Left renal pelvis (tissue), 4 donors: ENCODE measurements around the gene BNC1. TPM values are rescaled to one million over a fixed set of nuclear protein-coding genes. Genes with fewer than 3 reads are reported as not detected.
A peak's percentile ranks its signal among the peaks of the same experiment; 100 is the strongest.

Experiments
- DNase-seq, 4 donors: peaks; one replicate each; pipeline ENCODE4 v3.0.0-alpha.2; 2013; ENCODE audit warnings: low read depth in 4 of 4, low spot score in 3 of 4
- polyA plus RNA-seq, 4 donors: library from polyadenylated mRNA; unstranded; fragments of 120-200 nt; gene quantifications; one replicate each; pipeline ENCODE4 v1.2.1, GENCODE V29; 2013; ENCODE audit not compliant: insufficient read length in 4 of 4

The BNC1 gene, protein sequence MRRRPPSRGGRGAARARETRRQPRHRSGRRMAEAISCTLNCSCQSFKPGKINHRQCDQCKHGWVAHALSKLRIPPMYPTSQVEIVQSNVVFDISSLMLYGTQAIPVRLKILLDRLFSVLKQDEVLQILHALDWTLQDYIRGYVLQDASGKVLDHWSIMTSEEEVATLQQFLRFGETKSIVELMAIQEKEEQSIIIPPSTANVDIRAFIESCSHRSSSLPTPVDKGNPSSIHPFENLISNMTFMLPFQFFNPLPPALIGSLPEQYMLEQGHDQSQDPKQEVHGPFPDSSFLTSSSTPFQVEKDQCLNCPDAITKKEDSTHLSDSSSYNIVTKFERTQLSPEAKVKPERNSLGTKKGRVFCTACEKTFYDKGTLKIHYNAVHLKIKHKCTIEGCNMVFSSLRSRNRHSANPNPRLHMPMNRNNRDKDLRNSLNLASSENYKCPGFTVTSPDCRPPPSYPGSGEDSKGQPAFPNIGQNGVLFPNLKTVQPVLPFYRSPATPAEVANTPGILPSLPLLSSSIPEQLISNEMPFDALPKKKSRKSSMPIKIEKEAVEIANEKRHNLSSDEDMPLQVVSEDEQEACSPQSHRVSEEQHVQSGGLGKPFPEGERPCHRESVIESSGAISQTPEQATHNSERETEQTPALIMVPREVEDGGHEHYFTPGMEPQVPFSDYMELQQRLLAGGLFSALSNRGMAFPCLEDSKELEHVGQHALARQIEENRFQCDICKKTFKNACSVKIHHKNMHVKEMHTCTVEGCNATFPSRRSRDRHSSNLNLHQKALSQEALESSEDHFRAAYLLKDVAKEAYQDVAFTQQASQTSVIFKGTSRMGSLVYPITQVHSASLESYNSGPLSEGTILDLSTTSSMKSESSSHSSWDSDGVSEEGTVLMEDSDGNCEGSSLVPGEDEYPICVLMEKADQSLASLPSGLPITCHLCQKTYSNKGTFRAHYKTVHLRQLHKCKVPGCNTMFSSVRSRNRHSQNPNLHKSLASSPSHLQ
- polyA plus RNA-seq, result under 1 TPM; 0.14 to 0.31 (median 0.25) TPM

- DNase-seq, result no peak
Observed at GRCh38 chr15:83284559-83285283, at the start of gene BNC1. BNC1 (minus strand) TSS chr15:83284664; CDS start chr15:83284628, 36 bp downstream.

DNA sequence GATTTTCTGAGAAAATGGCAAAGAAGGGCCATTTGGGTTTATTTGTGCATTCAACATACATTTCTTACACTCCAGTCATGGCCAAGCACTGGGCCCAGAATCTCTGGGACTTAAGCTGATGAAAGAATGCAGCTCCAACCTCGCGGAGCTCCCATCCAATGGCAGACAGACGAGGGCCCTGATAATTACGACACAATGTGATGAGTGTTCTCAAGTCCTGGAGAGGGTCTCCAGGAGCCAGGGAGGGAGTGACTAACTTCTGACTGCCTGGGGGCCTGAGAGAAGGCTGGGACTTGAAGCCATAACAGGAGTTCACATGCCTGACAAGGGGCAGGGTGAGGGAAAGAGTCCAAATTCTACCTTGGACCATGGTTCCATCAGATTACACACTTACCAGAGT, 42.6 kb upstream of the BNC1 start:
- no peak for DNase-seq

DNA sequence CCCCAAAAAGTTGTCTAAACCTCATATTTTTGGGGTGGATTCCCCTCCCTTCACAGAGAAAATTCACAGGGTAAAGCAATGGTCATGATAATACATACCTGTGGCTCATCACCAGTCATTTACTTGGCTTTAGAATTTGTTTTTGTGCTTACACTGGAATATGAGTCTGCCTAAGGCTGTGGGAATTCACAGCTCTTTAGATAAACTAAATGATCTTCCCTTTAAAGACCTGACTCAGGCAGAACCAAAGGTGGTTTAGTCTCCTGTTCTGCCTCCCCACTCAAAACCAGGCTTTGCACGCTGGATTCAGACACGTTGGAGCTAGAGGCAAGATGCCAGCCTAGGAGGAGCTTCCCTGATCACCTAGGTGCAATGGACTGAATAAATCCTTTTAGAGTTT, 40.3 kb upstream of the BNC1 start:
- no peak for DNase-seq

DNA sequence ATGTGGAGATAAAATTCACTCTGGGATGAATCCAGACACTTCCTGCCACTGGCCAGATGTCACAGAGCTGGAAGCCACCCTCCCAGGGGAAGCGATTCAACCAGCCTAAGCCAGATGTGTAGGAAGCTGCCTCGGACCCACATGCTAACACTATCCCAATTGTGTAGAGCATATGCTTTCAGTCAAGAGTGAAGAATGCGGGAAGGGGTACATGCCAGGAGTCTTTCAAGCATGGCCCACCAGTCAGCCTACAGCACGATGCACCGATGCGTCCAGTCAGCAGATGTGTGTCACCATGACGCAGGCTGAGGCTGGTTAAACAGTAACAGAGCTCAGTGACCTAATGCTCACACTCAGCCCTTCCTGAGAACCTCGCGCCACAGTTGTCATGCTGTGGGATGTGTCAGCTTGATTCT, 38.8 kb upstream of the BNC1 start:
- DNase-seq, result peak; percentile 63 to 87 (median 79)

DNA sequence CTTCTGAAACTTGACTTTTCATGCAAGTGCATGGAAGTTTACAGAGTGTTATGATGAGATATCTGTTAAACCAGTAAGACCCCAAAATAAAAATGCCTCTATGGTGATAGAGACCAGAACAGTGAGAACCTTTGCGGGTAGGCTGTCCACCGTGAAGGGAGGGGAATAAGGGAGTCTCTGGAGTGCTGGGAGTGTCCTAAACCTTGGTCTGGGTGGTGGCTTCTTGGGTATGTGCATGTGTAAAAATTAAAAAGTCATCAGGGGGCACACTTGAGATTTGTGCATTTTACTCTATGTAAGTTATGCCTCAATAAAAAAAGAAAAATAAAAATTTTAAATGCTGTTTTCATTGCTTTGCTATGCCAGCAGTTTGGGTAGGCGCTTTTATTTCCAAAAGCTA, 38.2 kb upstream of the BNC1 start:
- no peak for DNase-seq

- DNase-seq, result no peak
Observed at GRCh38 chr15:83322061-83322460, 37.6 kb upstream of the BNC1 start.

GRCh38 chr15:83320844-83321243, 36.4 kb upstream of the BNC1 start:
- DNase-seq, result no peak

DNA sequence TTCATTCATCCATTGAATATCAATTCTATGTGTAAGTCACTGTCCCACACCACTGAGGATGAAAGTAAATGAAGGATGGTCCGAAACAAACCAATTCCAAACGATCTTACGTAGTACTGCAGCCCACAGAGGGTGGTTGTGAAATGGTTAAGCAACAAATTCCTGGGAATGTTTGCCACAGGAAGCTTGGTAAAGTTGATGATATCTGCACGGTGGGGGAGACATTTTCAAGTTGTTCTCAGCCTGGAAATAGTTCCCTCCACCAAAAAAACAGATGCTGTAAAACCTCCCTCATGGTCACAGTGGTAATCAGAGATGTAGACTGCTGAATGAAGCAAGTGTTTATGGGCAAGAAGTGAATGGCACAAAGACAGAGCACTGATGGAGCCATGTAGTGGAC, 35.9 kb upstream of the BNC1 start:
- no peak for DNase-seq

DNA sequence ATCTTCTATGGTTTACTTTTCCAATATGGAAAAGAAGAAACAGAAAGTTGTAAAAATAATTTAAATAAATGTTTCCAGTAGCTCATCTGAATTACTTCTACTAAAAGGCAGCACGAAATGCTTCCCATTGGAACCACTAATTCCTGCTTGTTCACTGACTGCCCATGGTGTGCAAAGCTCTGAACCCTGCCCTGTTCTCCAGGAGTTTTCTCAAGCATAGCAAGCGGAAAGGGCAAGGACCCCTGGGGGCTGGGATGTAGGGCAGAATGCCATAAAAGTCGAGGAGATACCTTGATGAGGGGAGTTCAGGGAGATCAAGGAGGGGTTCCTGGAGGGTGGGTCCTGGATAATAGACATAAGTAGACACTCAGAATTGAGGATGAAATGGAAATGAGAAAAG, 35.3 kb upstream of the BNC1 start:
- no peak for DNase-seq

DNA sequence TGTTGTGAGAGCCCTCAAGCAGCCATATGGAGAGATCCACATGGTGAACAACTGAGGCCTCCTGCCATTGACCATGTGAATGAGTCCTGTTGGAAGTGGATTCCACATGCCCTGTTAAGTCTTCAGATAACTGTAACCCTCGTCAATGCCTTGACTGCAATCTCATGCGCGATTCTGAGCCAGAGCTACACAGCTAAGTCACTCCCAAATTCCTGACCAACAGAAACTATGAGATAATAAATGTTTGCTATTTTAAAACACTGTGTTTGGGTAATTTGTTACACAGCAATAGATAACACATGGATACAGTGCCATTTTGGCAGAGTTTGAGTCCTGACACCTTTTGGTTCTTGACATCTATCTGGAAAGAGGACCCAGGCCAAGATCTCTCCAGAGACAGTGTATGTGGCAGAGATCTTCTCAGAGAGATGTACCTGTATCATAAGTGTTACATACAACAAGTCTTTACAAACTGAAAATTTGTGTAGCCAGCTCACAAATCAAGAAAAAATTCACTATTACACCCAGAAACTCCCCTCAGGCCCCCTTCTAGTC, 34.5 kb upstream of the BNC1 start:
- no peak for DNase-seq

- no peak for DNase-seq
Observed at GRCh38 chr15:83318036-83318435, 33.6 kb upstream of the BNC1 start.

DNA sequence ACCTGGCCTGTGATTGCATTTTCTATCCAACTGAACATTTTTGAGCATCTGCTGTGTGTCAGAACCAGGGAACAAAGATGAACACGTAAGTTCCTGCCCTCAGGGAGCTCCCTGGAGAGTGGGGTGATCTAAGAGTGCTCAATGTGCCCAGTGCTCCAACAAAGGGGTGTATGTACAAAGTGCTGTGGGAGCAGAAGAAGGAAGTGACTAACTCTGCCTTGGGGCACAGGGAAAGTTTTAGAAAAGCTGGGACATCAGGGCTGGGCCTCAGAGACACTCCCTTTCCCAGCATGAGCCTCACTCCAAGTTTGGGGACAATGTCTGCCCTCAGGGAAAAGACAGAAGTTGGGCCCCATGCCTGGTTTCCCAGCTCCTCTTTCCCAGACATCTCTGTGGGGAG, 27.6 kb upstream of the BNC1 start:
- DNase-seq, result no peak

DNA sequence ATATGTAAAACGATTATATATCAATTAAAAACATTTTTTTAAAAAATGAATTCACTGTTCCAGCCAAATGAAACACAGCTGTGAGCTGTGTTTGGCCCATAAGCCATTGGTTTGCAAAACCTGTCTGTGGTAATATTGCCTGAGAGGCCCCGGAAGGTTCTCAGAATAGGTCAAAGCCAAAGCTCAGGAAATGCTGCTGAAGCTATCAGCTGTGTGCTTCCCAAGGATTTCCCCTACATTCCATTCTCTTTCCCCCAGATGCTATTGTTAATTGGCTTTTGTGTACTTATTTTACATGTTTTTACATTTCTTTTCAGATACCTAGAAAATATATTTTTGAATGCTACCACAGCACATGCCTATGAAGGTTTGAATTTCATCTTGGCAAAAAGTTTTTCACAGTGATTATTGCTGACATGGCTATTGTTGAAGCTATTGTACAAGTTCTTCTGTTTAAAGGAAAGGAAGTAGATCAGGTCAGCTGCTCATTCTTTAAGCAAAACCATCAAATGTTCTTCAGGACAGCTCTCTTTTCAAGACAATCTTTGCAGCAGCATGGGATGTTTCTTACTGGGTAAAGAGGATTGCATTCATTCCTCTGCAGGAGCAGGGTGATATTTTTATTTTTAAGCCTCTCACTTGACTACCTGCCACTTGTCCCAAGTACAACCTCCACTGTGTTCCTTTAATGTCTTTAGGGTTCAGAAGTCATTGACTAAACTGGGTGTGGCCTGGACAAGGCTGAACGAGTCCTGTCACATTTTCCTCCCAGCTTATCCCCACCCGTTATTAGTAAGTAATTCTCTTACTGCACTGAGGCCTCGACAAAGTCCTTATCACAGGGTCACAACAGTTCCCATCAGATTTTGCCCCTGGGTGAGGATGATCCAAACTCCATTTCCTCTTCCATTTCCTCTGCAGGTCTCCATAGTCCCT, 26.3 kb upstream of the BNC1 start:
- DNase-seq, result no peak

DNA sequence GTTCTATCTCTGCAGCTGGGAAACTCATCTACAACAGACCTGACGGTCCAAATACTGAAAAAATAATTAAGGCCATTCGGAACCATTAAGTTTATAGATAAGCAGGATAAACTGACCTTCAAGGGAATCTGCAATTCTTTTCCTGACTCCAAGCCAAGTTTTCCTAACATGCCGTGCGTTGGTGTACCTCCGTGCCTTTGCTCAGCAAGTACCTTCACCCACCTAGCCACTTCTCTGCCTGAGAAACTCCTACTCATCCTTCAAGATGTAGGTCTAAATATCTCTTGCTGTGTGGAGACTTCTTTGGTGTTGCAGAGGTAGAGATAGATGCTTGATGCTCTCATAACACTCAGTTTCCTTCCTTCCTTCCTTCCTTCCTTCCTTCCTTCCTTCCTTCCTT, 24.2 kb upstream of the BNC1 start:
- DNase-seq, result no peak

DNA sequence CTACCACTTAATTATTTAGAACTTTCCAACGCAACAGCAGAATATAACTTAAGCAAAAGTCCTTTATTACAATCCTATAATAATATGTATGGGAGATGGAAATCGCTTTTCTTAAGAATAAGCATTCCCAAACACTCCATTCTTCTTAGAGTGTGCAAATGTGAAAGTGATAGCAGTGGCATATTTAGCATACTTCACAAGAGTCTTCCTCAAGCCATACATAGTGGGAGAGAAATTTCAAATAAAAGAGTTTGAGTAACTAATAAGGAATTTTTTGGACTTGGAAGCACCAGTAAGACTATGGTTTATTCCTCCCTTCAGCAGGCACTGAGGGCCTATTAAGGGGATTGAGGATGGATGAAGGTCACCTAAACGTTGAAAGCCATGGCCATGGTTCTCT, 22.1 kb upstream of the BNC1 start:
- DNase-seq, result no peak

- peak in 1 of 4 donors; percentile 57 for DNase-seq
Observed at GRCh38 chr15:83305704-83306291, 21.3 kb upstream of the BNC1 start.

DNA sequence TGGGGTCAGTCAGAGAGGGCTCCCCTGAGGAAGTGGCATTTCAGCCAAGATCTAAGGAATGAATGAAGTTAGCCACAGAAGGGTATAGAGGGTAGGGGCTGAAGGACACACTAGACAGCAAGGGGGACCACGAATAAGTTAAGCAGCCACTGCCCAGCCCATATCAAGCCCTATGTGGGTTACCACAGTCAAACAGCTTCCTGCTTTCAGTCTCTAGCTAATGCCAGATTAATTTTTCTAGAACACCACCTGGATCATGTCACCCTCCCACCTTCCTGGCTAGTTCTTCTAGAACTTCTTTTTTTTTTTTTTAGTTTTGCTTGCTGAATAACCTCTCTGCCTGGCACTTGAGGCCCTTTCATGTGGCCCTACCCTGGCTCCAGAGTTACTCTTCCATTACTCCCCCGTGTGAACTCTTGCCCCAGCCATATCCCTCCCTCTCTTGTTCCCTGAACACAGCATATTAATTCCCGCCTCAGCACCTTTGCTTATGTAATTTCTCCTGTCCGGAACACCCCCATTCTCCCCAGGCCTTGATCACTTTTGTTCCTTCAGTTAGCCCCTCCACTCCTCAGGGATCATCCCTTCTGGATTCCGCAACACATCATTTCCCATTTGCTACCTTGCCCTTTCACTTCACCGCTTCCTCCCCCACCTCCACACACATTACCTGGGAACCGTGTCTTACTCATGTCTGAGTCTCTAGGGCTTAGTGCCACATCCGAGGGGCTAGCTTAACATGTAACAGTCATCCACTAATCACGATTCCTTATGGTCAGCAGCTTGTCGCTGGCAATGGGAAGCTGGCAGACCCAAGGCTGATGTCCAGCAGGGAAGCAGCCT, 20.6 kb upstream of the BNC1 start:
- DNase-seq, result no peak

DNA sequence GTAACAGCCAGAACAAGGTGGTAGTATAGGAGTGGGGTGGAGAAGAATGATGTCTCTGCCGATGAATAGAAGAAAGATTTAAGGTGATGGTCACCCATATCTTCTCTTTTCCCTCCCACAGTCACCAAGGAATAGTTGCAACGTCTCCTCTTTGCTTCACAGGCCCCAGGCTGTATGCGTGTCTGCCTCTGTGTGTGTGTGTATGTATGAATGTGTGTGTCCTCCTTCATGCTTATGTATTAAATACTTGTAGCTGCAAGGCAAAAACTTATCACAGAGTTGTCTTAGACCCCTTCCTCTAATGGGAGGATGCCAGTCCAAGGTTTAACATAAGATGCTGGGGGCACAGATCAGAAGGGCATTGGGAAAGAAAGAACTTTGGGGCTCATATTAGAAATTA, 19.1 kb upstream of the BNC1 start:
- DNase-seq, result no peak
